Left ventricle myocardium inferior (tissue), 1 donor: ENCODE measurements around the gene RBM15. TPM values are rescaled to one million over a fixed set of nuclear protein-coding genes. Genes with fewer than 3 reads are reported as not detected.

ENCODE experiments used
- DNase-seq: peaks from one replicate; pipeline ENCODE4 v3.0.0-alpha.2; 2020
- H3K27ac ChIP-seq: fragments of 200-600 bp; replicated peaks from 2 replicates; pipeline ENCODE4 v1.8.0; 2021
- H3K27me3 ChIP-seq: fragments of 200-600 bp; 2 replicates; pipeline ENCODE4 v1.8.0; 2021; ENCODE audit warnings: low read depth
- H3K36me3 ChIP-seq: fragments of 200-600 bp; 2 replicates; pipeline ENCODE4 v1.8.0; 2021
- H3K4me1 ChIP-seq: fragments of 200-600 bp; 2 replicates; pipeline ENCODE4 v1.8.0; 2021
- H3K4me3 ChIP-seq: fragments of 200-600 bp; 2 replicates; pipeline ENCODE4 v1.8.0; 2021; ENCODE audit warnings: mild to moderate bottlenecking, moderate library complexity
- H3K9me3 ChIP-seq: fragments of 200-600 bp; replicated peaks from 2 replicates; pipeline ENCODE4 v1.8.0; 2021
- intact Hi-C: fragments of 100-400 bp; cut with micrococcal nuclease; formaldehyde crosslinking; loops from one replicate; pipeline ENCODE4 v1.11.0; 2022
- total RNA-seq: library from RNA; stranded (reverse); fragmentation: NEBNext Ultra II Directional; extraction: Animal tissue kit (Norgen Biotek cat#: 25700); gene quantifications from one replicate; pipeline ENCODE4 v1.2.1, GENCODE V29; 2021
- TF ChIP-seq, protein P1 (sequence below): fragments of 200-600 bp; IDR thresholded peaks from 2 replicates; pipeline ENCODE4 v1.8.0; 2021; ENCODE audit warnings: antibody characterized with exemption, mild to moderate bottlenecking, borderline replicate concordance
- donor health status: DM: no; HTN: yes; CAD: no; lungs with severe emphysema.

Gene RBM15
- total RNA-seq, 1 donor from 2014 or later, result 12.6 TPM

DNA sequence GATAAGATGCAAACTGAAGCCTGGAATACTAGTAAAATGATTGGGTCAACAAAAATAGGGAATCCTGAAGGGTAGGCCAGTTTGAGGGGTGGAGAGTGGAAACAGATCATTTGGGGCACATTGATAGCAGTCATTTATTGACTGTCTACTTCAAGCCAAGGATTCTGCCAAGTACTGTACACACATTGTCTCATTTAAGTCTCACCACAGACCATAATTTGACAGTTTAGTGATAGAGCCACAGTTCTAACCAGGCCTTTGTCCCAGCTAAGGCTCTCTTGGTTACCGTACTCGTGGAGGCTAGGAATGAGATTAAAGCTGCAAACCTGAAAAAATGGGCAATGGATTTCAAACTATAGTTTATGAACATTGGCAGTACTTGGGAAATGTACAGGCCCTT lies 11.2 kb downstream of the RBM15 start:
- DNase-seq, result no peak
- H3K4me3 ChIP-seq, result no peak overlapping the region
- TF ChIP-seq, protein P1, sequence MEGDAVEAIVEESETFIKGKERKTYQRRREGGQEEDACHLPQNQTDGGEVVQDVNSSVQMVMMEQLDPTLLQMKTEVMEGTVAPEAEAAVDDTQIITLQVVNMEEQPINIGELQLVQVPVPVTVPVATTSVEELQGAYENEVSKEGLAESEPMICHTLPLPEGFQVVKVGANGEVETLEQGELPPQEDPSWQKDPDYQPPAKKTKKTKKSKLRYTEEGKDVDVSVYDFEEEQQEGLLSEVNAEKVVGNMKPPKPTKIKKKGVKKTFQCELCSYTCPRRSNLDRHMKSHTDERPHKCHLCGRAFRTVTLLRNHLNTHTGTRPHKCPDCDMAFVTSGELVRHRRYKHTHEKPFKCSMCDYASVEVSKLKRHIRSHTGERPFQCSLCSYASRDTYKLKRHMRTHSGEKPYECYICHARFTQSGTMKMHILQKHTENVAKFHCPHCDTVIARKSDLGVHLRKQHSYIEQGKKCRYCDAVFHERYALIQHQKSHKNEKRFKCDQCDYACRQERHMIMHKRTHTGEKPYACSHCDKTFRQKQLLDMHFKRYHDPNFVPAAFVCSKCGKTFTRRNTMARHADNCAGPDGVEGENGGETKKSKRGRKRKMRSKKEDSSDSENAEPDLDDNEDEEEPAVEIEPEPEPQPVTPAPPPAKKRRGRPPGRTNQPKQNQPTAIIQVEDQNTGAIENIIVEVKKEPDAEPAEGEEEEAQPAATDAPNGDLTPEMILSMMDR, result no peak
- H3K27me3 ChIP-seq, result no peaks in the 10 kb centered on the region
- H3K36me3 ChIP-seq, result peaks cover 8% of the 10 kb centered on the region
- intact Hi-C loops, result no loop called here
- no peaks in the 10 kb centered on the region for H3K9me3 ChIP-seq
- H3K27ac ChIP-seq, result no peak overlapping the region
- peaks cover 64% of the 10 kb centered on the region for H3K4me1 ChIP-seq

DNA sequence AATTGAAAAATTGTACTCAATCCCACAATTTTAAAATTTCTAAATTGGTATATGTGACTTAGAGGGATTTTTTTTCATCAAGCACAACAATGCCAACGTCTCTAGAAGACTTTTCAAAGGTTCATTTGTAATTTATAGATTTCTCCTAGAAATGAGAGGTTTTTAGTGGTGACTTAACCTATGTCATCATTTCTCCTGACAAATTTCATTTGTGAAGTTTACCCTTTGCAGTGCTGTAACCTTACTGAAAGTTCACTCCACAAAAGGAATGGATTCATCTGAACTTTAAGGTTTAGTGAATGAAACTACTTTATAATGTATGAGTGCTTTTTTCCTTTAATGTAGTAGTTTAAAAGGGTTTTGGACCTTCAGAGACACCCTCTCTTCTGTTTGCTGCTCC lies 16.1 kb downstream of the RBM15 start:
- H3K36me3 ChIP-seq, result peaks cover 15% of the 10 kb centered on the region

GRCh38 chr1:110356379-110356778 lies 17.2 kb downstream of the RBM15 start:
- H3K4me3 ChIP-seq, result no peak overlapping the region
- no peaks in the 10 kb centered on the region for H3K9me3 ChIP-seq
- DNase-seq, result no peak
- H3K4me1 ChIP-seq, result peaks cover 28% of the 10 kb centered on the region
- H3K27ac ChIP-seq, result no peak overlapping the region
- TF ChIP-seq, protein P1, result no peak
- intact Hi-C loops, result no loop called here
- H3K27me3 ChIP-seq, result no peaks in the 10 kb centered on the region
- peaks cover 15% of the 10 kb centered on the region for H3K36me3 ChIP-seq

More for the DNA sequence above, 16.1 kb downstream of the RBM15 start:
- TF ChIP-seq, protein P1, result no peak
- H3K27me3 ChIP-seq, result no peaks in the 10 kb centered on the region
- H3K4me1 ChIP-seq, result peaks cover 38% of the 10 kb centered on the region
- no peak overlapping the region for H3K27ac ChIP-seq
- DNase-seq, result no peak
- H3K4me3 ChIP-seq, result no peak overlapping the region
- no peaks in the 10 kb centered on the region for H3K9me3 ChIP-seq
- intact Hi-C loops, result no loop called here

- Histone ChIP-seq H3K4me3 (no peak overlapping the region), H3K9me3 (no peaks in the 10 kb centered on the region), H3K4me1 (peaks cover 24% of the 10 kb centered on the region), H3K27me3 (no peaks in the 10 kb centered on the region), H3K27ac (no peak overlapping the region), H3K36me3 (peaks cover 42% of the 10 kb centered on the region)
- TF ChIP-seq, protein P1, result no peak
- intact Hi-C loops, result no loop called here
- DNase-seq, result no peak
These were observed 21.3 kb downstream of the RBM15 start for GRCh38 chr1:110360431-110360830.

GRCh38 chr1:110361856-110362255 lies 22.7 kb downstream of the RBM15 start:
- TF ChIP-seq, protein P1, result no peak
- Histone ChIP-seq H3K9me3 (no peaks in the 10 kb centered on the region), H3K27ac (no peak overlapping the region), H3K4me3 (no peak overlapping the region), H3K36me3 (peaks cover 47% of the 10 kb centered on the region), H3K4me1 (peaks cover 14% of the 10 kb centered on the region), H3K27me3 (no peaks in the 10 kb centered on the region)
- no peak for DNase-seq
- intact Hi-C loops, result no loop called here

GRCh38 chr1:110364221-110364620 lies 25.0 kb downstream of the RBM15 start:
- no peaks in the 10 kb centered on the region for H3K4me1 ChIP-seq
- no peak overlapping the region for H3K27ac ChIP-seq
- intact Hi-C loops, result no loop called here
- no peak overlapping the region for H3K4me3 ChIP-seq
- TF ChIP-seq, protein P1, result no peak
- H3K9me3 ChIP-seq, result no peaks in the 10 kb centered on the region
- no peak for DNase-seq
- no peaks in the 10 kb centered on the region for H3K27me3 ChIP-seq
- peaks cover 50% of the 10 kb centered on the region for H3K36me3 ChIP-seq
